ENCODE measurements around the gene ZNF689. TPM values are rescaled to one million over a fixed set of nuclear protein-coding genes. Genes with fewer than 3 reads are reported as not detected.

The ZNF689 gene
- total RNA-seq, 1 donor from 2014 or later = 7.7 TPM

DNA sequence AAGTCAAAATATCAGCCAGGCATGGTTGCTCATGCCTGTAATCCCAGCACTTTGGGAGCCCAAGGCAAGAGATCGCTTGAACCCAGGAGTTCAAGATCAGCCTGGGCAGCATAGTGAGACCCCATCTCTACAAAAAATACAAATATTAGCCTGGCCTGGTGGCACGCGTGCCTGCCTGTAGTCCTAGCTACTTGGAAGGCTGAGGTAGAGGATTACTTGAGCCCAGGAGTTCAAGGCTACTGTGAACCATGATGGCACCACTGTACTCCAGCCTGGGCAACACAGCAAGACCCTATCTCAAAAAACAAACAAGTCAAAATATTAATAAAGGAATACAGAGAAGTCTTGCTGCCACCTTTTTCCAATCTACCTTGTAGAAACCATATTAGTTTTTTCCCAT is 4.2 kb downstream of the ZNF689 start:
- TF ChIP-seq, protein P1, sequence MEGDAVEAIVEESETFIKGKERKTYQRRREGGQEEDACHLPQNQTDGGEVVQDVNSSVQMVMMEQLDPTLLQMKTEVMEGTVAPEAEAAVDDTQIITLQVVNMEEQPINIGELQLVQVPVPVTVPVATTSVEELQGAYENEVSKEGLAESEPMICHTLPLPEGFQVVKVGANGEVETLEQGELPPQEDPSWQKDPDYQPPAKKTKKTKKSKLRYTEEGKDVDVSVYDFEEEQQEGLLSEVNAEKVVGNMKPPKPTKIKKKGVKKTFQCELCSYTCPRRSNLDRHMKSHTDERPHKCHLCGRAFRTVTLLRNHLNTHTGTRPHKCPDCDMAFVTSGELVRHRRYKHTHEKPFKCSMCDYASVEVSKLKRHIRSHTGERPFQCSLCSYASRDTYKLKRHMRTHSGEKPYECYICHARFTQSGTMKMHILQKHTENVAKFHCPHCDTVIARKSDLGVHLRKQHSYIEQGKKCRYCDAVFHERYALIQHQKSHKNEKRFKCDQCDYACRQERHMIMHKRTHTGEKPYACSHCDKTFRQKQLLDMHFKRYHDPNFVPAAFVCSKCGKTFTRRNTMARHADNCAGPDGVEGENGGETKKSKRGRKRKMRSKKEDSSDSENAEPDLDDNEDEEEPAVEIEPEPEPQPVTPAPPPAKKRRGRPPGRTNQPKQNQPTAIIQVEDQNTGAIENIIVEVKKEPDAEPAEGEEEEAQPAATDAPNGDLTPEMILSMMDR (conservative IDR thresholded peaks at IDR 0.05; ENCODE audit: low read depth, low read length) = no peak
- DNase-seq (ENCODE audit: low read depth) = no peak
- no peak overlapping the region for H3K4me3 ChIP-seq (ENCODE audit: low read depth, low read length)

DNA sequence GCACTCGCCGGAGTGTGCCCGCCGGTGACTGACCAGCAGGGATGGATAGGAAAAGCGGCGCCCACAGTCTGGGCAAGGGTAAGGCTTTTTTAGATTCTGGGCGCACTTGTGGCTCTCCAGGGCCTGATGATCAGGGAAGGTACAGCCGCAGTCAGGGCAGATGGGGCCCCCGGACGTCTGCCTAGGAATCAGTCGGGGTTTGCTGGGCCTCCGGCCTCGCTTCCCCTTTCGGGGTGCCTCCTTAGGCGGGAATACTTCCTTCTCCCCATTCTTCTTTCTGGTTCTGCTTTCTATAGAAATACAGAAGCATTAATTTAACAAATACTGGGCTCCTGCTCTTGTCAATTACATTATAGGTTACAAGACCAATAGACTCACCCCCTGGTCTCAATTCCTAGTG is 5.0 kb downstream of the ZNF689 start:
- DNase-seq (ENCODE audit: low read depth) = no peak
- no peak overlapping the region for H3K4me3 ChIP-seq (ENCODE audit: low read depth, low read length)
- TF ChIP-seq, protein P1 (conservative IDR thresholded peaks at IDR 0.05; ENCODE audit: low read depth, low read length) = no peak

GRCh38 chr16:30604316-30604947 is 5.8 kb downstream of the ZNF689 start:
- TF ChIP-seq, protein P1 (conservative IDR thresholded peaks at IDR 0.05; ENCODE audit: low read depth, low read length) = no peak
- H3K4me3 ChIP-seq (ENCODE audit: low read depth, low read length) = no peak overlapping the region
- no peak for DNase-seq (ENCODE audit: low read depth)

GRCh38 chr16:30603945-30604315 is 6.3 kb downstream of the ZNF689 start:
- DNase-seq (ENCODE audit: low read depth) = no peak
- no peak overlapping the region for H3K4me3 ChIP-seq (ENCODE audit: low read depth, low read length)
- TF ChIP-seq, protein P1 (conservative IDR thresholded peaks at IDR 0.05; ENCODE audit: low read depth, low read length) = no peak

GRCh38 chr16:30602616-30603277 is 7.4 kb downstream of the ZNF689 start:
- H3K4me3 ChIP-seq (ENCODE audit: low read depth, low read length) = no peak overlapping the region
- no peak for DNase-seq (ENCODE audit: low read depth)
- TF ChIP-seq, protein P1 (conservative IDR thresholded peaks at IDR 0.05; ENCODE audit: low read depth, low read length) = no peak

GRCh38 chr16:30601966-30602365 is 8.2 kb downstream of the ZNF689 start:
- H3K4me3 ChIP-seq (ENCODE audit: low read depth, low read length) = no peak overlapping the region
- no peak for DNase-seq (ENCODE audit: low read depth)
- TF ChIP-seq, protein P1 (conservative IDR thresholded peaks at IDR 0.05; ENCODE audit: low read depth, low read length) = no peak

DNA sequence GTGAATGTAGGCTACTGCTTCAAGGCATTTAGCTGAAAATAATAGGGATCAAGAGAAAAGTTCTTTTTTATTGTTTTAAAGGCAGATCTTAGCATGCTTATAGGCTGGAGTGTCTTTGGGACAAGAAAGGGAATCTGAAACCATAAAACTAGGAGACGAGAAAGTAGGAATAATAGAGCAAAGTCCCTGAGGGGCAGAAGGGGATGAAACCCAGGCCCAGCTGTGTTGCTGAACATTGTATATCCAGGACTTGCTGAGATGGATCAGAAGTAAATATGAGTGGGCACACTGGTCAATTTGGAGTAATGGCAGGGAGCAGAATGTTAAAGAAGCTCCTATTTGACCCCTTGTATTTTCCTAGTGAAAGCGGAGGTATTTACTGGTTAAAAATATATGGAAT is 9.3 kb downstream of the ZNF689 start:
- H3K4me3 ChIP-seq (ENCODE audit: low read depth, low read length) = no peak overlapping the region
- DNase-seq (ENCODE audit: low read depth) = no peak
- TF ChIP-seq, protein P1 (conservative IDR thresholded peaks at IDR 0.05; ENCODE audit: low read depth, low read length) = no peak
